GM21423 (cell line): Measurements from ENCODE around the gene PRDM5.
A peak's percentile ranks its signal among the peaks of the same experiment; 100 is the strongest.
"Not testable (repeated sequence)": the region's sequence is repeated elsewhere in the genome, so short reads cannot be mapped to it uniquely, and the experiment has no call there.

Experiments used
- ATAC-seq: cut with Tn5 transposase; IDR thresholded peaks from one replicate; pipeline ENCODE4 v1.9.1; 2021; ENCODE audit warnings: mild to moderate bottlenecking, moderate library complexity; ENCODE audit not compliant: unreplicated experiment

The PRDM5 gene

GRCh38 chr4:120761070-120761469, 161.5 kb downstream of the PRDM5 start:
- no peak for ATAC-seq

- ATAC-seq: no peak
Observed at GRCh38 chr4:120760047-120760446, 162.5 kb downstream of the PRDM5 start.

- no peak for ATAC-seq
Observed at GRCh38 chr4:120755864-120756263, 166.7 kb downstream of the PRDM5 start.

DNA sequence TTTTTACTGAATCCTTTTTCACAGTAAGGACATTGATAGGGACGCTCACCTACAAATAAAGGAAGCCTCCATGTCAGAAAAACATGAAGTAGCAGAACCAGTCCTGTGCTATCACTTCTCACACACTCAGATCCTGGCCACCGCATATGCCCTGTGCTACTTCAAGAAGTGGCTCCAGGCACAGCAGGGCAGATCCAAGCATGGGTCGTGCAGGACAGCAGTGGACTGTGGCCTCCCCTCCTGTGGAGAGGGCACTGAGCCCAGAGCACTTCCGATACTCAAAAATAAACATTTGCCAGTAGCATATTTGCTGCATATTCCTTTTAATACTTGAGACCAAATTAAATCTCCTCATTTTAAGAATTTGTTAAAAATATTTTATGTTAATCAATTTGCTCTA, 167.9 kb downstream of the PRDM5 start:
- ATAC-seq: no peak

- no peak for ATAC-seq
Observed at GRCh38 chr4:120753854-120754253, 168.7 kb downstream of the PRDM5 start.

- ATAC-seq: no peak
Observed at GRCh38 chr4:120750152-120750525, 172.4 kb downstream of the PRDM5 start.

DNA sequence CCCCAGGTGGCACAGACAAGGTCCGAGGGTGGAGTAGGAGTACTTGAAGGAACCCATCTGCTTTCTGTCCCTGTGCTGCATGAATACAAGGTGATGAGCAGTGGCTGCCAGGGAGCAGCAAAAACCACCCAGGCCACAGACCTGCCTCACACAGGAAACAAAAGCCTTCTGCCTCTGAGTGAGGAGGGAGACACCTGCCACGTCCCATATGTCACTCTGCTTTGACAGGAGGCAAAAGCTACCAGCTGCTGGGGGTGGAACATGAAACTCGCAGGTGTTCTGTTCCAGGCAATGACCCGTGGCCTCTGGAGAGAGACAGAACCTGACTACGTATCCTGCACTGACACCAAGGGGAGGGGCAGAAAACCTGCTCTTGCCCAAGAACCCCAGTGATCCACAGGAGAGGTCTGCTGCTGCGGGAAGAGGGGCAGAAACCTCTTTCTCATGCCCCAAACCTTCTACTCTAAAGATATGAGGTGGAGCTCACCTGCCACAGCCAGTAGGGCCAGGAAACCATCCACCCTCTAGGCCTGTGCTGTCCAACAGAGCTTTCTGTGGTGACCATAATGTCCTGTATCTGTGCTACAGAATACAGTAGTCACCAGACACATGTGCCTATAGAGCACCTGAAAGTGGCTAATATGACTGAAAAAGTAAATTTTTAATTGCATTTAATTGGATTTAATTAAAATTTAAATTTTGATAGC, 172.9 kb downstream of the PRDM5 start:
- peak; percentile 98 for ATAC-seq

DNA sequence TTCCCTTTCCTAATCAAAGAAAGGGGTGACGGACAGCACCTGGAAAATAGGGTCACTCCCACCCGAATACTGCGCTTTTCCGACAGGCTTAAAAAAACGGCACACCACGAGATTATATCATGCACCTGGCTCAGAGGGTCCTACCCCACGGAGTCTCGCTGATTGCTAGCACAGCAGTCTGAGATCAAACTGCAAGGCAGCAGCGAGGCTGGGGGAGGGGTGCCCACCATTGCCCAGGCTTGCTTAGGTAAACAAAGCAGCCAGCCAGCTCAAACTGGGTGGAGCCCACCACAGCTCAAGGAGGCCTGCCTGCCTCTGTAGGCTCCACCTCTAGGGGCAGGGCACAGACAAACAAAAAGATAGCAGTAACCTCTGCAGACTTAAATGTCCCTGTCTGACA, 180.9 kb downstream of the PRDM5 start:
- not testable (repeated sequence) for ATAC-seq

DNA sequence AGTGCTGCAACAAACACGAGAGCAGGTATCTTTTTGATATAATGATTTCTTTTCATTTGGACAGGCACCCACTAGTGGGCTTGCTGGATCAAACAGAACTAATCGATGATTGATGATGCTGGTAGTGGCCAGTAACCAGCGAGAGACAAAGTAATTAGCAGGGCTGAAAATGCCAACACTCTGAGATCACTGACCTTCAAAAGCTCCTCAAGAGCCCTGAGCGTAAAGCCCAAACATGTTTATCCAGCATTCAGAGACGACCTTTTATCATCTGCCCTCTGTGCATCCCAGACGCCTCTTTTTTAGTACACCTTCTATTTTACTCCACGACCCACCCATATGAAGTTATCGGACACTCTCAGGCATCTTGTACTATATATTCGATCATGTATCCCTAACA, 186.2 kb downstream of the PRDM5 start:
- no peak for ATAC-seq

DNA sequence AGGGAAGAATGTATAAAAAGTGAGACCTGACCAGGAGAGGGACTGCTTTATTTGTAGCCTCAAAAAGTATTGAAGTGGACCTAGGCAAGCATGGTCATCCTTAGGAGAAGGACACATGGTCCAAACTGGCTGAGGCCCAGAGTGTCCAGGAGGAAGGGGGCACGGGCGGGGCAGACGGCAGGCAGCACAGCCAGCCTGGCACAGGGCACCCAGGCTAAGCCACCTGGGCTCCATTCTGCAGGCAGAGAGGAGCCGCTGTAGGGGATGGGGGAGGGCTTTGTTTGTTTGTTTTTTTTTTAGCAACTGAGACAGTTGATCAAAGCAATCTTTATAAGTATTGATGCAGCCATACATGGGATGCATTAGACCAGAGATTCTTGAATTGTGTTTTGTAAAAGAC, 188.6 kb downstream of the PRDM5 start:
- no peak for ATAC-seq

DNA sequence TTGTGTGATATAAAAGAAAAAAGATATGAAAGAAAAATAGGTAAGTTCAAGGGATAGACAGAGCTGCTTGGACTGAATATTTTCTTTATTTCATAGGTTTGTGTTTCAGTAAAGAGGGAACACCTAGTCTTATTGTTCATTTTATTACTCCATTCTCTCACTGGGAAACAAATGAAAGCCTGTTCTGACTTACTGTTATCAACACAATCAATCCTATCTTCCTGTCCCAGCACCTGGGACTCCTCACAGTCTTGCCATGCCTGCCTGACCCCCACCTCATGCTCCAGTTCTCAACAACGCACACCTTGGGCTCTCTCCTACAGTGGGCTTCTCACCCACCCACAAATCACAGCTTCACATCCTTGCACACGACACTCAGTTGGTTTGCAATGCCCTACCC, 189.5 kb downstream of the PRDM5 start:
- no peak for ATAC-seq

- ATAC-seq: no peak
Observed at GRCh38 chr4:120731561-120731960, 191.0 kb downstream of the PRDM5 start.

DNA sequence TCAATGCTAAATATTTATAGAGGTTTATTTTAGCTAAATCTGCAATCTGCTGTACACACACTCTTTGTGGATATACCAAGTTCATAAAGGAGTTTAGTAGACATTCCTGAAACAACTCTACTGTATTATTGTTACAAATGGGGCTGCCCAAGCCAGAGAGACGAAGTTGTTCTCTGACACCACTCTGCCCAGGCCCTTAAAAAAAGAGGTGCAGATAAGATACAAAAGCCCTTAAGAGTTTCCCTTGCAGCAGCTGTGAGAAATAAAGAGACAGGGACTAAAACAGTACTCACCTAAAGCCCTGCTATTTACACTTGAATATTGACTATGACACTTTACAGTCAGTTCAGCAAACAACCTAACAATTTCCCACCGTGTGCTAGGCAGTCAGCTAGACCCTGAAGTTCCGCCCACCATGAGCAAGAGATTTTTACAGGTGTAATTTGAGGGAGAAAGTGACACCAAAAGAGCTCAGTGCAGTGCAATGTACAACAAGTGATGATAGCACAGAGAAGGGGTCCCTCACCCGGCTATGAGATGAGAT, 191.7 kb downstream of the PRDM5 start:
- ATAC-seq: no peak

DNA sequence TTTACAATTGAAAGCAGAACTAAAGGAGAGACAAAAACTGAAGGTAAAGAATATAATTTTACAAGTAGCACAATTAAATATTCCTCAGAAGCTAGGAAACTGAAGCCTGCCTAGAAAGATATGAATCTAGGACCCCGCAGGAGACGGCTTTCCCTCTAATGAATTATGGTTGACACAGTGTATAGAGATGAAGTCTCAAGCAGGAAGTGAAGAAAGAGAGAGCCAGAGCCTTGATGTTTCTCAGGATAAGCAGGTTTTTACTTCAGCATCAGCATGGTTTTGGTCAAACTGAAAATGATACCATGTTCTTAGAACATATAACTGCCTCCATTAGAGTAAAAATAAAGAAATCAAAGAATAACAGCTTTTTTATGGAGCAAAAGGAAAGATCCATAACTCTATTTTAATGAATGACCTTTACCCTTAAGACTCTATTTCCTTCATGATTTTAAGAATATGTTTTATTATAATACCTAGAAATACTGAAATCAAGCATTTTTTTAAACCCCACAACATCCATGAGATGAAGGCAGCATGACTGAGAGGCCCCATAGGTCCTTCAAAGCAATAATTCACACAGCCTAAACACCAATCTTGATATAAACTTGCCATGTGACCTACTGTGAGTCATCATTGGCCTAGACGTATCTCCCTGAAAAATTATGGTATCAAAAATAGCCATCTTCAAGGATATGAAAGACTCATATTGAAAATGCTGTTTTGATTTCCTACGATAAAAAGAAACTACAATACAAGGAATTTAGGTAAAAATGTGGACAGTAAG, 193.4 kb downstream of the PRDM5 start:
- no peak for ATAC-seq

DNA sequence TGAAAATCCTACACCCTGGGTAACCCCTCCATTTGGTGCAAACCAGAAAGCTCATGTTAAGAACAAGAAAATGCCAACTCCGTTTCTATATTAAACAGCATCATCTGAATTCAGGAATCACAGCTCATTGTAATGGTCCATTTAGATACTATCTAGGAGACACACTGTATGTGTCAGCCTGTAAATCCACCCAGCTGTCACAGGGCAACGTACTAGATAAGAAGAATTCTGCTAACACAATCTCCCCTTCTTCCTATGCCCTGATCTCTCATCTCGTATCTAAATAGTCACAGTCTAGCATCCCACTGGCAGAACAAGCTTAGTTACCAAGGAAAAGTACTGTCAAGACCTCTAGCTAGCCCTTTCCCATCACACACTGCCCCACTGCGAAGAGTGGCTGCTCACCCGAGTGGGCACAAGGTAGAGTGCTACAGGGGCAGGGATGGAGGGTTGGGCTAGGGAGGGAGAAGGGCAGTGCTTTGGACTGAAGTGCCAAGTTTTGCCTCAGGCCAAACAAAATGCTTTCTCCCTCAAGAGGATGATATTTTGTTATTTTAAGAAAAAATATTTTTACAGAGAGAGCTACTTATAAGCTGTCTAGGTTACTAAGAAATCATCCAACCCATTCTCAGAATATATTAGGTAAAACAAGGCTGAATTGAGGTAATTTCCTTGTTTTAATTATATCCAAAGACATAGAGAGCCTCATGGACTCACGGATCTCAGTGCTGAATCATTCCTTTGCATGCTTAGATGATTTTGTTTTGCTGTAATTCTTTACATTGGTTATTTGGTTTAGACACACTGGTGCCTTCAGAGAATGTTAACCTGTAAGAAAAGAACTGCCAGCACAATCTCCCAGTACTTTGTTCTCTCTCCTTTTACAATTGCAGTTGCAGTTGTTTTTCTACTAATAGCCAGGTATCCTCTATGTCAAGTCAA, 196.6 kb downstream of the PRDM5 start:
- no peak for ATAC-seq

GRCh38 chr4:120724656-120725055, 197.9 kb downstream of the PRDM5 start:
- ATAC-seq: no peak

DNA sequence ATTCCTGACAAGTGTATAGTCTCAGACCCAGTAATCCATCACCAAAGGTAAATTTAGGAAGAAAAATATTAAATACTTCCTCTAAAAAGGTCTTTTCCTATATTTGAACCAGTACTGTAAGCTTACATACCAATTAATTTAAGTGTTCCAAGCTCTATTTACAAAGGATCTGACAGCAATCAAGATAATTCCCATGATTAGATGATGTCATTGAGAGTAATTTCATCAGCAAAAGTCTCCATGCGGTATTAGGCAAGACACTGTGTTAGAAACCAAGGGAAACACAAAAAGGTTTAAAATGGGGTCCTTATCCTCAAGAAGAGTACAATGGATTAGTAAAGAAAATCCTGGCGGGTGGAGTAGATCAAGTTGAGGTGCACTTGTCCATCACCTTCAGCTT, 198.5 kb downstream of the PRDM5 start:
- no peak for ATAC-seq

DNA sequence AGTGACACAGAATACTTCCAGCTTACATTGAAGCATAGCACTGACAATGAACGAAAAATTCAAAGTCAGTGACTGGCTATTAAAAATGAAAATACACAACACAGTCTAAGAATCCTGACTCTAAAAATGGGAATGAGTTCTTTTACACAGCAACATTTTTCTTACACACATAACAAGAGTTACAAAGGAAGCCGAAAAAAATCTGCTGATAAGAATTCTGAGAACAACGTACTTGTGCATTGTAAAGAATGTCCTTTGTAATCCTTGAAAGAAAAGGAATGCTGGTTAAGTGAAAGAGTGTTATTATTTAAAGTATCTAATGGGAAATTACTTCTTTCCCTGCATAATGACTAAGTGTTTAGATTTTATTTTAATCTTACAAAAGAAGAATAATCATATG, 199.4 kb downstream of the PRDM5 start:
- no peak for ATAC-seq

DNA sequence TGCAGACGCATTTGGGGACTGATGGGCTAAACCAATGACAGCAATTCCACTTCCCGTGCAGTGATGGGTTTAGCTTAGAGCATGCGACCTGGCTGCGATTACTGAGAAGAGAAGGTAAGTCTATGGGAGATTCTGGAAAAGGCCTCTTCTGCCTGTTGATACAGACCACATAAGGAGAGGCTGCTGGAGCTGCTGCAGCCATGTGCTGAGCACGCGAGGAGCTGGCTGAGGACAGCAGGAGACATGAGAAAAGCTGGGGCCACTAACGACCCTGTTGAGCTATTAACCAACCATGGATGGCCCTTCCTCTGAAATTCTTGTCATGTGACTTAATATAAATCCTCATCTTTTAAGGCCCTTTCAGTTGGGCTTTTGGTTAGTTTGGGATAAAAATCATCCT, 199.9 kb downstream of the PRDM5 start:
- no peak for ATAC-seq

DNA sequence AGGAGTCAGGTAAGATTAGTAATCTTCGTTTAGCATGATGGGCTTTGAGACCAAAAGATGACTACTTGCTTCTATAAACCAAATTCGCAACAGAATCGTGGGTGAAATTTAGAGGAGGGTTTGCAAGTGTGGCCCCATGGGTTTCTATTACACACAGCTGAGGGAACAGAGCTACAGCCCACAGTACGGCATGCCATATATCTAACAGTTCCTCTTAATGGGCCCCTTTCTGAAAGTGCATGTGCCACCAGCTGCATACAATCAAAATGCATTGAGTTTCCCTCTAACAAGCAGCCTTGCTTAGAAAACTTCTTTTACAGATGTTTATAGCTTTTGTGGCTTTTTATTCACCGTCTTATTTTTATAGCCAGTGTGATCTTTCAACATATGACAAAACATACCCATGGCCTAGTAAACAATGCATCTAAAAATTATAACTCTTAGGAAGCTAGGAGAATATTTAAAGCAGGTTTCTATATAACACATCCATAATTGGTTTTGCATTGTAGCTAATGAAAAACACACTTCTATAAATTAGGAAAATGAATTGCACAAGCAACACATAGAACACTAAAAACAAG, 202.1 kb downstream of the PRDM5 start:
- ATAC-seq: no peak
